Spleen (tissue), 11 donors: ENCODE data around the gene TRAF1. TPM values are rescaled to one million over a fixed set of nuclear protein-coding genes. Genes with fewer than 3 reads are reported as not detected.
A peak's percentile ranks its signal among the peaks of the same experiment; 100 is the strongest.

Source experiments
- DNase-seq: peaks from one replicate; pipeline ENCODE4 v3.0.0-alpha.2; 2020
- H3K27ac ChIP-seq, 8 donors: fragments of 200-600 bp; sonication (generic) in 7 of 8; 1 replicate in 4 of 8; 2 replicates in 4 of 8; pipeline versions ENCODE4 v1.5.0 to v1.8.0; 2016 to 2021; ENCODE audit warnings: inconsistent platforms in 4 of 8, mild to moderate bottlenecking in 4 of 8, moderate library complexity in 1 of 8
- H3K27me3 ChIP-seq, 7 donors: fragments of 200-600 bp; sonication (generic) in 6 of 7; replicated peaks in 1 of 7; 1 replicate in 4 of 7; 2 replicates in 3 of 7; pipeline versions ENCODE4 v1.5.0 to v1.8.0; 2016 to 2021; ENCODE audit warnings: inconsistent platforms in 3 of 7, mild to moderate bottlenecking in 1 of 7
- H3K36me3 ChIP-seq, 6 donors: fragments of 200-600 bp; sonication (generic) in 5 of 6; 1 replicate in 4 of 6; 2 replicates in 2 of 6; pipeline versions ENCODE4 v1.5.0 to v1.8.0; 2016 to 2021; ENCODE audit warnings: inconsistent platforms in 2 of 6
- H3K4me1 ChIP-seq, 6 donors: fragments of 200-600 bp; sonication (generic) in 5 of 6; 1 replicate in 3 of 6; 2 replicates in 3 of 6; pipeline versions ENCODE4 v1.5.0 to v1.8.0; 2016 to 2021; ENCODE audit warnings: inconsistent platforms in 3 of 6
- H3K4me3 ChIP-seq, 8 donors: fragments of 200-600 bp; sonication (generic) in 7 of 8; 1 replicate in 4 of 8; 2 replicates in 4 of 8; pipeline versions ENCODE4 v1.5.0 to v1.8.0; 2016 to 2021; ENCODE audit warnings: inconsistent platforms in 4 of 8, mild to moderate bottlenecking in 4 of 8, moderate library complexity in 2 of 8
- H3K9me3 ChIP-seq, 8 donors: fragments of 200-600 bp; sonication (generic) in 7 of 8; 1 replicate in 4 of 8; 2 replicates in 4 of 8; pipeline versions ENCODE4 v1.5.0 to v1.8.0; 2016 to 2021; ENCODE audit warnings: inconsistent platforms in 4 of 8
- CTCF ChIP-seq, 11 experiments: fragments of 200-600 bp in 7 of 11; fragments of 450-650 bp in 4 of 11; sonication (generic) in 4 of 11; IDR thresholded peaks in 8 of 11; conservative IDR thresholded peaks in 3 of 11; 1 replicate in 7 of 11; 2 replicates in 4 of 11; pipeline versions ENCODE4 v1.4.0 to v1.8.0; 2016 to 2021; ENCODE audit warnings: antibody characterized with exemption in 11 of 11, inconsistent platforms in 4 of 11, mild to moderate bottlenecking in 1 of 11
- POLR2A ChIP-seq, 3 donors: fragments of 450-650 bp; IDR thresholded peaks; one replicate each; pipeline ENCODE4 v1.5.1; 2017; ENCODE audit warnings: antibody characterized with exemption in 3 of 3, mild to moderate bottlenecking in 1 of 3
- POLR2AphosphoS5 ChIP-seq, 3 donors: sonication (generic); formaldehyde crosslinking; IDR thresholded peaks; one replicate each; pipeline ENCODE4 v1.5.1; 2017; ENCODE audit warnings: antibody characterized with exemption in 3 of 3
- WGBS, 5 donors: extraction: QIAGEN DNeasy Blood & Tissue Kit in 3 of 5; methylation state at CpG; one replicate each; pipeline versions ENCODE4 v1.1.5 to v1.1.7; 2013 to 2018; 5-methylcytosine and 5-hydroxymethylcytosine counted together
- intact Hi-C: fragments of 100-400 bp; cut with DNase I; formaldehyde crosslinking; loops from one replicate; pipeline ENCODE4 v1.15.0; 2023; ENCODE audit warnings: low total_unique reads
- polyA plus RNA-seq, 3 donors: library from polyadenylated mRNA; stranded (reverse); fragments of 200-250 nt; gene quantifications; one replicate each; pipeline ENCODE4 v1.2.1, GENCODE V29; 2013
- total RNA-seq, 7 donors: library from RNA; depleted of rRNA in 3 of 7; stranded (reverse); fragments of >200 nt in 3 of 7; fragmentation: NEBNext Ultra II Directional in 4 of 7; extraction: Animal tissue kit (Norgen Biotek cat#: 25700) in 4 of 7; gene quantifications; one replicate each; pipeline versions ENCODE4 v1.1.0 to v1.2.1, GENCODE V29; 2016 to 2021
- donor health status: healthy with polysubstance abuse.
- donor health status: DM: no; HTN: no; CAD: no; lungs with moderate emphysema.
- donor health status: DM: no; HTN: no; CAD: no.
- donor health status: Bipolar disorder and iron deficiency.
- donor health status: healthy.
- donor health status: DM: no; HTN: no; CAD: no.
- donor health status: DM: yes; HTN: yes; CAD: no.

The TRAF1 gene
- total and polyA plus RNA-seq, 10 donors: 8.6 to 29.2 (median 14.1) TPM

DNA sequence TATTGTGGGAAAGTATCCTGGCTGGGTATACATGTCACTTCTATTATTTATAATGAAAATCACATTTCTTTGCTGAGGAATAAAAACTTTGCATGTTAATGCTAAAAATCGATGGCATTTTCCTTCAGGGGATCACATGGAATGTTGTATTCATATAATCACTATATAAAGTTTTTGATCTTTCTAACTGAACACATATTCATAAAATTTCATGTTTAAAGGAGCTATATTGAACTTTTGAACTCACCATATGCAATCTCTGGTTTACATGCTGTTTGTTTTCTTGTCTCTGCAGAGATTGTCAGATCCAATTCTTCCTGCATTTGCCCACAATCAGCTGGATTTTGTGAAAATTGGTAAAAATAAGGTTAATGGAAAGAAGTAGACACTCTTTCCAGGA lies 33.4 kb upstream of the TRAF1 start:
- no peak overlapping the region for H3K27ac ChIP-seq
- H3K4me3 ChIP-seq: no peak overlapping the region
- whole genome bisulfite sequencing, 5 donors: 83 to 98% (median 91%) methylated on average over 1 of the region's 1 CpG
- peaks cover 0 to 37% (median 2%) of the 10 kb centered on the region in 6 donors for H3K36me3 ChIP-seq
- H3K9me3 ChIP-seq: no peaks in the 10 kb centered on the region
- TF ChIP-seq POLR2AphosphoS5 (IDR thresholded peaks at IDR 0.05): no peak
- TF ChIP-seq CTCF (IDR thresholded peaks at IDR 0.05 in 8 of 11, conservative IDR thresholded peaks at IDR 0.05 in 3 of 11): no peak
- TF ChIP-seq POLR2A (IDR thresholded peaks at IDR 0.05): no peak
- H3K4me1 ChIP-seq: no peaks in the 10 kb centered on the region
- DNase-seq: no peak
- H3K27me3 ChIP-seq: no peaks in the 10 kb centered on the region
- intact Hi-C loops: no loop called here

- intact Hi-C loops: no loop called here
- TF ChIP-seq POLR2AphosphoS5 (IDR thresholded peaks at IDR 0.05): no peak
- TF ChIP-seq CTCF (IDR thresholded peaks at IDR 0.05 in 8 of 11, conservative IDR thresholded peaks at IDR 0.05 in 3 of 11): no peak
- no peak for TF ChIP-seq POLR2A (IDR thresholded peaks at IDR 0.05)
Measured at GRCh38 chr9:120956862-120957261, 30.3 kb upstream of the TRAF1 start.

GRCh38 chr9:120951960-120952618 lies 25.5 kb upstream of the TRAF1 start:
- no peak for DNase-seq
- Histone ChIP-seq H3K4me1 (peaks cover 0 to 9% (median 0%) of the 10 kb centered on the region in 6 donors), H3K9me3 (no peaks in the 10 kb centered on the region), H3K27ac (no peak overlapping the region), H3K4me3 (no peak overlapping the region), H3K27me3 (no peaks in the 10 kb centered on the region), H3K36me3 (no peaks in the 10 kb centered on the region)
- intact Hi-C loops: no loop called here
- 89 to 91% (median 91%) methylated on average over 9 of the region's 9 CpGs for WGBS, 5 donors
- TF ChIP-seq POLR2A (IDR thresholded peaks at IDR 0.05) (no peak), CTCF (IDR thresholded peaks at IDR 0.05 in 8 of 11, conservative IDR thresholded peaks at IDR 0.05 in 3 of 11) (no peak)

More at GRCh38 chr9:120956862-120957261, 30.3 kb upstream of the TRAF1 start:
- no peak overlapping the region for H3K27ac ChIP-seq
- WGBS, 5 donors: 80 to 99% (median 96%) methylated on average over 3 of the region's 3 CpGs
- no peaks in the 10 kb centered on the region for H3K4me1 ChIP-seq
- no peak overlapping the region for H3K4me3 ChIP-seq
- no peaks in the 10 kb centered on the region for H3K9me3 ChIP-seq
- no peak for DNase-seq
- no peaks in the 10 kb centered on the region for H3K27me3 ChIP-seq
- H3K36me3 ChIP-seq: peaks cover 0 to 19% (median 0%) of the 10 kb centered on the region in 6 donors

- TF ChIP-seq POLR2AphosphoS5 (IDR thresholded peaks at IDR 0.05): no peak
- TF ChIP-seq POLR2A (IDR thresholded peaks at IDR 0.05): no peak
- TF ChIP-seq CTCF (IDR thresholded peaks at IDR 0.05 in 8 of 11, conservative IDR thresholded peaks at IDR 0.05 in 3 of 11): no peak
- H3K4me3 ChIP-seq: no peak overlapping the region
- H3K36me3 ChIP-seq: no peaks in the 10 kb centered on the region
- DNase-seq: no peak
- H3K9me3 ChIP-seq: no peaks in the 10 kb centered on the region
- H3K4me1 ChIP-seq: peaks cover 0 to 9% (median 0%) of the 10 kb centered on the region in 6 donors
- no peaks in the 10 kb centered on the region for H3K27me3 ChIP-seq
- 74 to 81% (median 79%) methylated on average over 8 of the region's 8 CpGs for WGBS, 5 donors
- H3K27ac ChIP-seq: peak overlapping the region in 1 of 8 donors; percentile 18
- intact Hi-C loops: no loop called here
Measured at GRCh38 chr9:120950421-120951388, 24.1 kb upstream of the TRAF1 start.
